Erythroblast (primary cell): ENCODE data around the gene SIRT5.

Experiments
- GATA1 ChIP-seq: IDR thresholded peaks from 2 replicates; pipeline ENCODE4 v1.6.1; 2011; ENCODE audit warnings: low read depth, mild to moderate bottlenecking, control low read depth, low read length, moderate library complexity
- POLR2A ChIP-seq: IDR thresholded peaks from 2 replicates; pipeline ENCODE4 v1.6.1; 2011; ENCODE audit warnings: mild to moderate bottlenecking, low read length

GRCh38 chr6:13630499-13630898 is 56.1 kb downstream of the SIRT5 start:
- TF ChIP-seq POLR2A (no peak), GATA1 (no peak)
